HG03095 (cell line): ENCODE measurements around the gene CAPRIN1.
"Not testable (repeated sequence)": the region's sequence is repeated elsewhere in the genome, so short reads cannot be mapped to it uniquely, and the experiment has no call there.

Source experiments
- ATAC-seq: cut with Tn5 transposase; IDR thresholded peaks from one replicate; pipeline ENCODE4 v1.9.1; 2021; ENCODE audit warnings: moderate library complexity; ENCODE audit not compliant: unreplicated experiment

CAPRIN1 gene

DNA sequence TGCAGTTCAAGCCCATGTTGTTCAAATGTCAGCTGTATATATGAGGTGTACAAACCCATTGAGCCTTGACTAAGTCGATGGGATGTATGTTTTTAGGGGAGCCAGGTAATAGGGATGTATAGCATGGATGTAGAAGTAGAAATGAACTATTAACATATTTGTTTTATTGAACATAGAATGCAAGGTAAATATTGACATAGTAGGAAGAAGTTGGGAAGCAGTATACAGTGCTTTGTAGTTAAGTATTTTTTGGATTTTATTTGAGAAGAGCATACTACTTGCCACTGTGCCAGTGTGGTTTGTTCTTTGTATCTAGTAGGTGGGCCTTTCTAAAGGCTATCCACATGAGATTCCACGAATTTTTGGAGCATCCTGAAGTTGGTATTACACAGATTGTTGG lies 33.1 kb downstream of the CAPRIN1 start:
- ATAC-seq, result no peak

DNA sequence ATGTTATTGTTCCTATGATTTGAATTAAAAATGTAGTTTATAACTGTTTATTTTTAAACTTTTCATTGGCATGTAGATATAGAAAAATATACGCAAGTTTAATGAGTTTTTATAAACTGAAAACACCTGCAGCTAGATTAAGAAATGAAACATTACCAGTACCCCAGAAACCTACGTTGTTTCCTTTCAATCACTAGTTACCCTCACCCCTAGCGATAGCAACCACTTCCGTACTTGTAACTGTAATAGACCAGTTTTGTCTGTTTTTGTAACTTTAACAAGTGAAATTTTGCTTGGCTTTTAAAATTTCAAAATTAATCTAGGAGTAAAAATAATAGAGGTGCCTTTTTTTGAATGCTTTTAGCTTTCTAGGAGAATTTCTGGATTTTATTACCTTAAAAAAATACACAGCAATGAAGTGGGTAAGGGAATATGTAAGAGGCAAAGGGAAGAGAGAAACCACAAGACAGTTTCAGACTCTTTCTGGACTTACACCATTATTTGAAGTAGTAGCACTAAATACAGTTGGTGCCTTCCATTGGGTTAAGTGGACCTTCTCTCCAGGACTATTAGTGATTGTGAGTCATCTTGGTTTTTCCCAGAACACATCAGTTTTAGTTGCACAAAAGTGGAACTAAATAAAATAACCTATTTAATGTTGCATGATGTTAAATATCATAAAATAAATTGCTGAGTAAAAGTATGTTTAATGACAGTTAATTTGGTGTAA lies 35.2 kb downstream of the CAPRIN1 start:
- no peak for ATAC-seq

- no peak for ATAC-seq
Observed at GRCh38 chr11:34091825-34092224, 40.3 kb downstream of the CAPRIN1 start.

GRCh38 chr11:34094900-34095299 lies 43.4 kb downstream of the CAPRIN1 start:
- not testable (repeated sequence) for ATAC-seq

DNA sequence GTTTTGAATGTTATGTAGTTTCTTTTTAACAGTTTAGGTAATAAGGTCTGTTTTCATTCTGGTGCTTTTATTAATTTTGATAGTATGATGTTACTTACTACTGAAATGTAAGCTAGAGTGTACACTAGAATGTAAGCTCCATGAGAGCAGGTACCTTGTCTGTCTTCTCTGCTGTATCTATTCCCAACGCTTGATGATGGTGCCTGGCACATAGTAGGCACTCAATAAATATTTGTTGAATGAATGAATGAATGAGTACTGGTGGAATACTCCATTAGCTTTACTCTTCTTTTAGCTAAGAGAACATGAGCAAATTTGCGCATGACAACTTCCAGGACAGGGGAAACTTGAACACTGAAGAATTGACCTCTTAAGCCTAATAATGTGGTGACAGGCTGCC lies 47.3 kb downstream of the CAPRIN1 start:
- no peak for ATAC-seq

DNA sequence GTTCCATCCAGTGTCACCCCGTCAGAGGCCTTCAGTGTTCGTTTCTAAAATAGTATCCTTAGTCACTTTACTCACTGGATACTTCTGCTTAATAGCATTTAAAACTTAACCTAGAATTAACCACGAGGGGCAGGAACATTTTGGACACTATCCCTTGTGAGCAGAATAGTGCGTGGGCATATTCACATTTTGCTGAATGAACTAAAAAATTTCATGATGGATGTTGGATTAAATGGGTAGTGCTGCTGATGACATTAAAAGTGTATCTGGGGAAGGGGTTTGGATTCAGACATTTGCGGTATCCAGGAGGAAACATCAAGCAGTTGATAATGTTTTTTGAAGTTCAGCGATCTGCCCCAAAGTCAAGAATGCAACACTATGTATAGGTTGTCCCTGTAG lies 53.1 kb downstream of the CAPRIN1 start:
- ATAC-seq, result no peak

GRCh38 chr11:34105079-34105956 lies 53.8 kb downstream of the CAPRIN1 start, which contains the start of gene NAT10:
TSS of gene NAT10 (plus strand) at chr11:34105629. CDS start at chr11:34108226, 2,597 bp downstream.
- ATAC-seq, result peak; percentile 77

GRCh38 chr11:34105957-34106504 lies 54.5 kb downstream of the CAPRIN1 start:
- ATAC-seq, result peak; percentile 18

DNA sequence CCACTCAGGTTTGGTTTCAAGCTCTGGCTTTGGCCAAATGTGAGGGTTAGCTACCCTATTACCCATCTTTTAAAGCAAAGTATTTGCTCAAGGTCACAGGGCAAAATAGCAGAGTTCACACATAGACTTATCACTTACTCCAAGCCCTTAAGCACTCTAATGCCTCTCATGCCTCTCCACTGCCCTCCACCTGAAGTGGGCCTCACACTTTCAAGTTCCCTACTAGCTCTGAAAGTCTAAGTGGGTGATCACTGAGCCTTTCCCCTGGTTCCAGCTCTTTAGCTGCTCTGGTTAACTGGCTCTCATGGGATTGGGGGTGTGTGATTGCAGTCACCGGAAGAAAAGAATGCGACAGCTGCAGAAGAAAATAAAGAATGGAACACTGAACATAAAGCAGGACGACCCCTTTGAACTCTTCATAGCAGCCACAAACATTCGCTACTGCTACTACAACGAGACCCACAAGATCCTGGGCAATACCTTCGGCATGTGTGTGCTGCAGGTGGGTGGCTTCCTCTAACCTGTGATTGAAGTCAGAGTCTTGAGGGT lies 60.3 kb downstream of the CAPRIN1 start:
- no peak for ATAC-seq

DNA sequence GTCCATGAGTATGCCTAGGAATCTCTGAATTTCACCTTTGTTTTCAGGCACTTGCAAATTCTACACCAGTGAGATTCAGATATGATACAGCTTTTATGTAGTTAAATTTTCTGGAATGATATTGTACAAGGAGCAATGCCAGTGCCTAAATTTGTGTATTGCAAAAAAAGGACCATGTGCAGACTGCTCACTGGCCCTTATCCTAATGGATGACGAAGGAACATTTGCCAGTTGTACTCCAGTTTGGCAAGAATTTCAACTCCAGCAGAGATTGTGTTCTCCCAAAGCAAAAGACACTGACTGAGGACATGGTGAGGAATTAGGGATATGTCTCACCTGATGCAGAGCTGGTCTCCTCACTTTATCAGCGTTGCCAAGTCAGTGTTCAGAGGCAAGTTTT lies 62.5 kb downstream of the CAPRIN1 start:
- no peak for ATAC-seq

GRCh38 chr11:34114471-34114870 lies 62.9 kb downstream of the CAPRIN1 start:
- ATAC-seq, result no peak

DNA sequence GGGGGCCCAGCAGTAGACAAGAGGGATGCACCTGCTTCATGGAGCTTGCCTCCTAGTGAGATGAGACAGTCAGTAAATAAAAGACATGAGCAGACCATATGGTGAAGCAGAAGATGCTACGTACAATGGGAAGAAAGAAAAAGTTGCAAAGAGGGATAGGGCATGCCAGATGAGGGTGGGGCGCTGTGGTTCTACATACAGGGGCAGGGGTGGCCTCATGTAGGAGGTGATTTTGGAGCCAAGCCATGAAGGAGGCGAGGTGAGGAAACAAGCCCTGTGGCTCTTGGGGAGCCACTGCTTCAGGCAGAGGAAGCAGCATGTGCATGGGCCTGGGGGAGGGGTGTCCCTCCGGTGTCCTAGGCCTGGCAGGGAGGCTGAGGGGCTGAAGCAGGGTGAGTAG lies 69.1 kb downstream of the CAPRIN1 start:
- no peak for ATAC-seq

- no peak for ATAC-seq
Observed at GRCh38 chr11:34124885-34125668, 73.5 kb downstream of the CAPRIN1 start.

DNA sequence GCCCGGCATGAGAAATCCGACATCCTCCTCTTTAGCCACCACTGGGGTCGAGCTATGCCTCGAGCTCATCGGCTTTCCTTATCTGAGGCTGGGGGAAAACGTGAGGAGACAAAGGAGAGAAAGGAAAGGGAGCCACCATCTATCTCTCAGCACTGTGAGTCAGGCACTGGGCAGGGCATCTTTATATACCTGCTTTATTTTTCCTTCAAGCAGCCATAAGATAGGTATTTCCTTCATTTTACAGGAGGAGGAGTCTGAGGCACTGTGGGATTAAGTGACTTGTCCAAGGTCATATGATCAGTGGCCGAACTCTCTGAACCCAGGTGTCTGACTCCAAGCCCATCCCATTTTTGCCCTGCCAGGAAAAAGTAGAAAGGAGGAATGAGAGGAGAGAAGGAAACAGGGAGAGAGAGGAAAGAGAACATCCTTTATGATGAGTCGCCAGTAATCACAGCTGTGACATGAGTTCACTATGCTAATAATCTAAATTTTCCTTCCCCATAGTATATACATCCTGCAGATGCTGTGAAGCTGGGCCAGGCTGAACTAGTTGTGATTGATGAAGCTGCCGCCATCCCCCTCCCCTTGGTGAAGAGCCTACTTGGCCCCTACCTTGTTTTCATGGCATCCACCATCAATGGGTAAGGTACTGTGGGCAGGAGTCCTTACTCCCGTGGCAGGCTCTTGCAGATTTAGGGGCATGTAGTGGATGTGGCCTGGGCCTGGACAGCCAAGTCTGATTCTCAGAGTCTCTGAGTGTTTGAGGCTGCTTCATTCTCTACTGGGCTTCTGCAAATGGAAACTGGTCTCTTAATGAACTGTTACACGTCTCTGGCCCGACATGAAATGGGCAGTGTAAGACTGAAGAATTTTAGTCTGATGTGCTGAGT lies 75.7 kb downstream of the CAPRIN1 start:
- ATAC-seq, result no peak

- no peak for ATAC-seq
Observed at GRCh38 chr11:34128824-34129223, 77.3 kb downstream of the CAPRIN1 start.

GRCh38 chr11:34132261-34132965 lies 80.9 kb downstream of the CAPRIN1 start:
- no peak for ATAC-seq

GRCh38 chr11:34134765-34135164 lies 83.2 kb downstream of the CAPRIN1 start:
- ATAC-seq, result peak; percentile 81

DNA sequence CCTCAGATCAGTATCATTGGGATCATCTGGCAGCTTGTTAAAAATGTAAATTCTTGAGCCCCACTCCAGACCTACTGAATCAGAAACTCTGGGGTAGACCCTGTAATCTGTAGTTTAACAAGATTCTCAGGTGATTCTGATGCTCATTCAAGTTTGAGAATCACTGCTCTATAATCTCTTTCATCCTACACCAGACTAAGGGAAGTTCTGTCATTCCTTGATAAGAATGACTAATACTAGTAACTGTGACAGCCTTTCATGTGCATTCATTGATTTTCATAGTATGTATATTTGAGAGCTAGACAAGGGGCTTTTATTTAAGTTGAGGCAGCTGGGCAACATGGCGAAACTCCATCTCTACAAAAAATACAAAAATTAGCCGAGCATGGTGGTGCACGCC lies 83.9 kb downstream of the CAPRIN1 start:
- no peak for ATAC-seq

- no peak for ATAC-seq
Observed at GRCh38 chr11:34136420-34136819, 84.9 kb downstream of the CAPRIN1 start.
